A549 (cell line): ENCODE data around the gene OTC. TPM values are rescaled to one million over a fixed set of nuclear protein-coding genes. Genes with fewer than 3 reads are reported as not detected.

Experiments
- ATAC-seq, 2 experiments: fragments of 200-7000 bp in 1 of 2; fragments of >200 bp in 1 of 2; cut with Nextera tagmentation in 1 of 2; cut with Tn5 transposase in 1 of 2; 3 replicates each; pipeline versions ENCODE4 v1.8.0 to v1.9.1; 2018 to 2020; ENCODE audit warnings: mild to moderate bottlenecking in 1 of 2, moderate library complexity in 1 of 2
- CTCF ChIA-PET: fragments of 300-600 bp; sonication (Branson Sonifier 250); formaldehyde crosslinking; extraction: SDS; loops from one replicate; lab custom pipeline; 2021; ENCODE audit warnings: antibody characterized with exemption, inconsistent platforms; lab: Yijun Ruan, JAX
- POLR2A ChIA-PET: fragments of 350-600 bp; formaldehyde crosslinking; extraction: SDS; loops from one replicate; lab custom pipeline; 2021; ENCODE audit warnings: antibody characterized with exemption, inconsistent platforms; lab: Yijun Ruan, JAX
- DNase-seq, 2 experiments: peaks; one replicate each; pipeline versions ENCODE4 v3.0.0 to v3.0.0-alpha.2; 2011 to 2016; ENCODE audit warnings: low read depth in 1 of 2, low spot score in 1 of 2
- FAIRE-seq: peaks from 2 replicates; lab custom pipeline; 2011; peaks lifted over from hg19 to GRCh38; lab: Jason Lieb, UNC
- H3K27ac ChIP-seq, 2 experiments: fragments of >200 bp; sonication (Bioruptor Twin); formaldehyde crosslinking; 3 replicates each; pipeline ENCODE4 v1.5.1; 2016 to 2017
- H3K4me1 ChIP-seq: fragments of >200 bp; sonication (Bioruptor Twin); formaldehyde crosslinking; 3 replicates; pipeline ENCODE4 v1.6.1; 2016
- H3K4me2 ChIP-seq: fragments of >200 bp; sonication (Bioruptor Twin); formaldehyde crosslinking; 3 replicates; pipeline ENCODE4 v1.6.1; 2016
- H3K4me3 ChIP-seq: fragments of >200 bp; sonication (Bioruptor Twin); formaldehyde crosslinking; 3 replicates; pipeline ENCODE4 v1.5.1; 2016
- H3K9me3 ChIP-seq: fragments of >200 bp; sonication (Bioruptor Twin); formaldehyde crosslinking; 3 replicates; pipeline ENCODE4 v1.6.1; 2016
- CBX2 ChIP-seq: fragments of 200-600 bp; sonication (generic); IDR thresholded peaks from 2 replicates; pipeline ENCODE4 v1.6.1; 2016; ENCODE audit warnings: low read depth, mild to moderate bottlenecking, borderline replicate concordance
- CEBPB ChIP-seq, 2 experiments: fragments of >200 bp in 1 of 2; sonication (Bioruptor Twin) in 1 of 2; formaldehyde crosslinking in 1 of 2; IDR thresholded peaks; 2 replicates each; pipeline ENCODE4 v1.6.1; 2012 to 2016
- EHF ChIP-seq: fragments of 250-450 bp; sonication (Bioruptor Pico); IDR thresholded peaks from 2 replicates; pipeline ENCODE4 v1.5.0; 2020; ENCODE audit warnings: mild to moderate bottlenecking
- ESRRA ChIP-seq: fragments of 150-350 bp; IDR thresholded peaks from 2 replicates; pipeline ENCODE4 v1.6.1; 2014; ENCODE audit warnings: mild to moderate bottlenecking, low read length, borderline replicate concordance
- FOSB ChIP-seq: fragments of 250-450 bp; sonication (Bioruptor Pico); IDR thresholded peaks from 2 replicates; pipeline ENCODE4 v1.5.0; 2020; ENCODE audit warnings: mild to moderate bottlenecking, moderate library complexity
- FOSL2 ChIP-seq, 2 experiments: fragments of 450-650 bp in 1 of 2; fragments of >200 bp in 1 of 2; sonication (Bioruptor Twin) in 1 of 2; formaldehyde crosslinking; IDR thresholded peaks; 2 replicates each; pipeline versions ENCODE4 v1.5.0 to v1.6.1; 2016 to 2020; ENCODE audit warnings: mild to moderate bottlenecking in 1 of 2, moderate library complexity in 1 of 2
- FOXS1 ChIP-seq: fragments of 250-450 bp; sonication (Bioruptor Pico); IDR thresholded peaks from 2 replicates; pipeline ENCODE4 v1.5.0; 2020; ENCODE audit warnings: mild to moderate bottlenecking, moderate library complexity
- GATA3 ChIP-seq: IDR thresholded peaks from 2 replicates; pipeline ENCODE4 v1.6.1; 2012; ENCODE audit warnings: borderline replicate concordance
- HEYL ChIP-seq: fragments of 250-450 bp; sonication (Bioruptor Pico); IDR thresholded peaks from 2 replicates; pipeline ENCODE4 v1.8.0; 2021; ENCODE audit warnings: mild to moderate bottlenecking, moderate library complexity
- HOXA7 ChIP-seq: fragments of 250-450 bp; sonication (Bioruptor Pico); IDR thresholded peaks from 2 replicates; pipeline ENCODE4 v1.5.0; 2020; ENCODE audit warnings: mild to moderate bottlenecking, moderate library complexity
- HOXB5 ChIP-seq: fragments of 250-450 bp; sonication (Bioruptor Pico); IDR thresholded peaks from 2 replicates; pipeline ENCODE4 v1.5.0; 2020; ENCODE audit warnings: mild to moderate bottlenecking, moderate library complexity
- JUN ChIP-seq, 2 experiments: fragments of >200 bp; sonication (Bioruptor Twin); formaldehyde crosslinking; IDR thresholded peaks; 2 replicates in 1 of 2; 3 replicates in 1 of 2; pipeline ENCODE4 v1.6.1; 2016 to 2017
- KDM5A ChIP-seq: fragments of 200-600 bp; sonication (generic); IDR thresholded peaks from 2 replicates; pipeline ENCODE4 v1.6.1; 2016; ENCODE audit warnings: antibody characterized with exemption, mild to moderate bottlenecking
- NFE2L2 ChIP-seq: fragments of 150-350 bp; conservative IDR thresholded peaks from 2 replicates; pipeline ENCODE4 v1.6.1; 2014; ENCODE audit warnings: low read length
- NR3C1 ChIP-seq: fragments of >200 bp; sonication (Bioruptor Twin); formaldehyde crosslinking; IDR thresholded peaks from 3 replicates; pipeline ENCODE4 v1.6.1; 2017
- PHF8 ChIP-seq: fragments of 200-600 bp; sonication (generic); IDR thresholded peaks from 2 replicates; pipeline ENCODE4 v1.6.1; 2016; ENCODE audit warnings: low read depth, mild to moderate bottlenecking, antibody characterized with exemption, moderate library complexity, borderline replicate concordance
- RAD21 ChIP-seq, 2 experiments: fragments of >200 bp in 1 of 2; sonication (Bioruptor Twin) in 1 of 2; formaldehyde crosslinking in 1 of 2; IDR thresholded peaks in 1 of 2; conservative IDR thresholded peaks in 1 of 2; 2 replicates in 1 of 2; 3 replicates in 1 of 2; pipeline ENCODE4 v1.6.1; 2012 to 2018; ENCODE audit warnings: inconsistent platforms in 1 of 2
- RARB ChIP-seq: fragments of 250-450 bp; sonication (Bioruptor Pico); IDR thresholded peaks from 2 replicates; pipeline ENCODE4 v1.8.0; 2021; ENCODE audit warnings: mild to moderate bottlenecking, moderate library complexity
- RCOR1 ChIP-seq: fragments of 150-350 bp; IDR thresholded peaks from 2 replicates; pipeline ENCODE4 v1.6.1; 2014; ENCODE audit warnings: antibody characterized with exemption, low read length, low read depth
- SMC3 ChIP-seq: fragments of >200 bp; sonication (Bioruptor Twin); formaldehyde crosslinking; IDR thresholded peaks from 3 replicates; pipeline ENCODE4 v1.6.1; 2018; ENCODE audit warnings: inconsistent platforms
- SREBF2 ChIP-seq: fragments of 450-650 bp; IDR thresholded peaks from 2 replicates; pipeline ENCODE4 v1.6.1; 2014; ENCODE audit warnings: mild to moderate bottlenecking, moderate library complexity
- TFCP2L1 ChIP-seq: fragments of 250-450 bp; sonication (Bioruptor Pico); IDR thresholded peaks from 2 replicates; pipeline ENCODE4 v1.5.0; 2021; ENCODE audit warnings: mild to moderate bottlenecking
- ZFP36 ChIP-seq: fragments of 450-650 bp; IDR thresholded peaks from 2 replicates; pipeline ENCODE4 v1.6.1; 2014; ENCODE audit warnings: borderline replicate concordance; ENCODE audit not compliant: partially characterized antibody
- ZSCAN20 ChIP-seq: fragments of 250-450 bp; sonication (Bioruptor Pico); IDR thresholded peaks from 2 replicates; pipeline ENCODE4 v1.8.0; 2022; ENCODE audit warnings: mild to moderate bottlenecking, moderate library complexity
- WGBS: methylation state at CpG from one replicate; pipeline ENCODE4 v1.1.6; 2017; ENCODE audit errors: missing lambda C conversion rate; 5-methylcytosine and 5-hydroxymethylcytosine counted together
- polyA plus RNA-seq, 4 experiments: library from polyadenylated mRNA; depleted of rRNA in 3 of 4; stranded (reverse); fragments of >200 nt; fragmentation: RNase III in 1 of 4; extraction: RNeasy Plus Mini Kit Qiagen cat#74134 plus additional on column Dnase treatment in 1 of 4; gene quantifications; 2 replicates in 3 of 4; 3 replicates in 1 of 4; pipeline ENCODE4 v1.2.3, GENCODE V29; 2011 to 2017
- TF ChIP-seq, protein P1 (sequence below): fragments of 450-650 bp; IDR thresholded peaks from 2 replicates; pipeline ENCODE4 v1.6.1; 2014; ENCODE audit warnings: antibody characterized with exemption
- TF ChIP-seq, protein P2 (sequence below): IDR thresholded peaks from 2 replicates; pipeline ENCODE4 v1.6.1; 2012
- TF ChIP-seq, protein P3 (sequence below): fragments of >200 bp; sonication (Bioruptor Twin); formaldehyde crosslinking; IDR thresholded peaks from 2 replicates; pipeline ENCODE4 v1.6.1; 2016
- TF ChIP-seq, protein P4 (sequence below): IDR thresholded peaks from 2 replicates; pipeline ENCODE4 v1.6.1; 2012
- TF ChIP-seq, protein P5 (sequence below): fragments of 200-600 bp; sonication (generic); IDR thresholded peaks from 2 replicates; pipeline ENCODE4 v1.6.1; 2016; ENCODE audit warnings: antibody characterized with exemption, mild to moderate bottlenecking, moderate library complexity

Gene OTC
- polyA plus RNA-seq, 2 of the 4 experiments (the other 2 are of a cell fraction) = not detected

DNA sequence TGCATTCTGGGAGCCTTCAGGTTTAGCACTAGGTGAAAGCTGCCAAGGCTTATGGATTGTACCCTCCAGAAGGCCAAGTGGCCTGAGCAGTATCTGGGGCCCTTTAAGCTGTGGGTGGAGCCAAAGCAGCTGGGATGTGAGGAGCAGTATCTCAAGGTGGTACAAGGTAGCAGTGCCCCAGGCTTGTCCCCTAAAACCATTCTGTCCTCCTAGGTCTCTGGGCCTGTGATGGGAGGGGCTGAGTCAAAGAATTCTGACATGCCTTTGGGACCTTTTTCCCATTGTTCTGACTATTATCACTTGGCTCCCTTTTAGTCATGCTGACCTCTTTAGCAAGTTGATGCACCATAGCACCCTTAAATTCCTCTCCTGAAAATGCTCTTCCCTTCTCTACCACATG is 109.9 kb downstream of the OTC start:
- POLR2A ChIA-PET = no interaction called here
- no peak for ATAC-seq
- no peak for FAIRE-seq
- CTCF ChIA-PET = no interaction called here
- Histone ChIP-seq H3K9me3 (no peaks in the 10 kb centered on the region), H3K4me2 (no peak overlapping the region), H3K4me3 (no peak overlapping the region), H3K27ac (no peak overlapping the region), H3K4me1 (no peaks in the 10 kb centered on the region)
- TF ChIP-seq EHF = no peak
- no peak for TF ChIP-seq RARB (CRISPR knock-in tag)
- TF ChIP-seq KDM5A = no peak
- TF ChIP-seq, protein P1, sequence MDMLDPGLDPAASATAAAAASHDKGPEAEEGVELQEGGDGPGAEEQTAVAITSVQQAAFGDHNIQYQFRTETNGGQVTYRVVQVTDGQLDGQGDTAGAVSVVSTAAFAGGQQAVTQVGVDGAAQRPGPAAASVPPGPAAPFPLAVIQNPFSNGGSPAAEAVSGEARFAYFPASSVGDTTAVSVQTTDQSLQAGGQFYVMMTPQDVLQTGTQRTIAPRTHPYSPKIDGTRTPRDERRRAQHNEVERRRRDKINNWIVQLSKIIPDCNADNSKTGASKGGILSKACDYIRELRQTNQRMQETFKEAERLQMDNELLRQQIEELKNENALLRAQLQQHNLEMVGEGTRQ = no peak
- TF ChIP-seq SMC3 = no peak
- no peak for TF ChIP-seq NFE2L2
- TF ChIP-seq CEBPB (IDR thresholded peaks at IDR 0.05) = no peak
- TF ChIP-seq NR3C1 = no peak
- TF ChIP-seq JUN (IDR thresholded peaks at IDR 0.05) = no peak
- no peak for TF ChIP-seq RAD21 (conservative IDR thresholded peaks at IDR 0.05 in 1 of 2, IDR thresholded peaks at IDR 0.05 in 1 of 2)
- no peak for TF ChIP-seq HEYL (CRISPR knock-in tag)
- no peak for TF ChIP-seq SREBF2
- TF ChIP-seq HOXB5 (CRISPR knock-in tag) = no peak
- no peak for TF ChIP-seq TFCP2L1 (CRISPR knock-in tag)
- TF ChIP-seq FOSB (CRISPR knock-in tag) = no peak
- TF ChIP-seq, protein P2, sequence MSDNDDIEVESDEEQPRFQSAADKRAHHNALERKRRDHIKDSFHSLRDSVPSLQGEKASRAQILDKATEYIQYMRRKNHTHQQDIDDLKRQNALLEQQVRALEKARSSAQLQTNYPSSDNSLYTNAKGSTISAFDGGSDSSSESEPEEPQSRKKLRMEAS = no peak
- DNase-seq = no peak

DNA sequence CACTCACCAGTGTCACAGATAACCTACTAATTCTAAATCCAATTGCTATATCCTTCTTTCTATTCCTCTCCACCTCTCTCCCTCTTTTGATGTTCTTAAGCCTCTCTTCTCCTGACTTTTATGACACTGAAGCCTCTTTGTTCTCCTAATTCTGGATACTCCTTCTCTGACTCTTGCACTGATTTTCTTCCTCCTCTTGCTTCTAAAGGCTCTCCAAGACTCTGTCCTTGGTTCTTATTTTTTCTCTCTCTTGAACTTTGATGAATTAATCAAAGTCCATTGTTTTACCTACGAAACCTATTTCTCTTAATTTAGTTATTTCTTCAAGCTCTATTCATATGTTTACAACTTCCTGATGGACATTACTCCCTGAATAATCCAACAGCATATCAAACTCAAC is 113.3 kb downstream of the OTC start:
- CTCF ChIA-PET = no interaction called here
- no peak for FAIRE-seq
- 0% methylated on average over 1 of the region's 1 CpG for WGBS

More for the DNA sequence above, 113.3 kb downstream of the OTC start:
- no peak overlapping the region for H3K4me3 ChIP-seq
- no peaks in the 10 kb centered on the region for H3K4me1 ChIP-seq
- no peak overlapping the region for H3K4me2 ChIP-seq
- H3K9me3 ChIP-seq = no peaks in the 10 kb centered on the region
- POLR2A ChIA-PET = no interaction called here
- ATAC-seq (no peak), DNase-seq (no peak)
- H3K27ac ChIP-seq = no peak overlapping the region
- TF ChIP-seq FOSL2 (IDR thresholded peaks at IDR 0.05) (no peak), FOSL2 (CRISPR knock-in tag; IDR thresholded peaks at IDR 0.05) (no peak), PHF8 (no peak), JUN (IDR thresholded peaks at IDR 0.05) (no peak), EHF (no peak), TFCP2L1 (CRISPR knock-in tag) (no peak), FOXS1 (no peak), RCOR1 (no peak), ESRRA (no peak), ZSCAN20 (no peak), GATA3 (no peak), HOXA7 (no peak), RAD21 (conservative IDR thresholded peaks at IDR 0.05 in 1 of 2, IDR thresholded peaks at IDR 0.05 in 1 of 2) (no peak), HEYL (CRISPR knock-in tag) (no peak), CBX2 (no peak), RARB (CRISPR knock-in tag) (no peak), FOSB (CRISPR knock-in tag) (no peak), ZFP36 (no peak)
- TF ChIP-seq, protein P3, sequence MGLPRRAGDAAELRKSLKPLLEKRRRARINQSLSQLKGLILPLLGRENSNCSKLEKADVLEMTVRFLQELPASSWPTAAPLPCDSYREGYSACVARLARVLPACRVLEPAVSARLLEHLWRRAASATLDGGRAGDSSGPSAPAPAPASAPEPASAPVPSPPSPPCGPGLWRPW = no peak
- TF ChIP-seq, protein P4, sequence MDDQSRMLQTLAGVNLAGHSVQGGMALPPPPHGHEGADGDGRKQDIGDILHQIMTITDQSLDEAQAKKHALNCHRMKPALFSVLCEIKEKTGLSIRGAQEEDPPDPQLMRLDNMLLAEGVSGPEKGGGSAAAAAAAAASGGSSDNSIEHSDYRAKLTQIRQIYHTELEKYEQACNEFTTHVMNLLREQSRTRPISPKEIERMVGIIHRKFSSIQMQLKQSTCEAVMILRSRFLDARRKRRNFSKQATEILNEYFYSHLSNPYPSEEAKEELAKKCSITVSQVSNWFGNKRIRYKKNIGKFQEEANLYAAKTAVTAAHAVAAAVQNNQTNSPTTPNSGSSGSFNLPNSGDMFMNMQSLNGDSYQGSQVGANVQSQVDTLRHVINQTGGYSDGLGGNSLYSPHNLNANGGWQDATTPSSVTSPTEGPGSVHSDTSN = no peak
- TF ChIP-seq, protein P5, sequence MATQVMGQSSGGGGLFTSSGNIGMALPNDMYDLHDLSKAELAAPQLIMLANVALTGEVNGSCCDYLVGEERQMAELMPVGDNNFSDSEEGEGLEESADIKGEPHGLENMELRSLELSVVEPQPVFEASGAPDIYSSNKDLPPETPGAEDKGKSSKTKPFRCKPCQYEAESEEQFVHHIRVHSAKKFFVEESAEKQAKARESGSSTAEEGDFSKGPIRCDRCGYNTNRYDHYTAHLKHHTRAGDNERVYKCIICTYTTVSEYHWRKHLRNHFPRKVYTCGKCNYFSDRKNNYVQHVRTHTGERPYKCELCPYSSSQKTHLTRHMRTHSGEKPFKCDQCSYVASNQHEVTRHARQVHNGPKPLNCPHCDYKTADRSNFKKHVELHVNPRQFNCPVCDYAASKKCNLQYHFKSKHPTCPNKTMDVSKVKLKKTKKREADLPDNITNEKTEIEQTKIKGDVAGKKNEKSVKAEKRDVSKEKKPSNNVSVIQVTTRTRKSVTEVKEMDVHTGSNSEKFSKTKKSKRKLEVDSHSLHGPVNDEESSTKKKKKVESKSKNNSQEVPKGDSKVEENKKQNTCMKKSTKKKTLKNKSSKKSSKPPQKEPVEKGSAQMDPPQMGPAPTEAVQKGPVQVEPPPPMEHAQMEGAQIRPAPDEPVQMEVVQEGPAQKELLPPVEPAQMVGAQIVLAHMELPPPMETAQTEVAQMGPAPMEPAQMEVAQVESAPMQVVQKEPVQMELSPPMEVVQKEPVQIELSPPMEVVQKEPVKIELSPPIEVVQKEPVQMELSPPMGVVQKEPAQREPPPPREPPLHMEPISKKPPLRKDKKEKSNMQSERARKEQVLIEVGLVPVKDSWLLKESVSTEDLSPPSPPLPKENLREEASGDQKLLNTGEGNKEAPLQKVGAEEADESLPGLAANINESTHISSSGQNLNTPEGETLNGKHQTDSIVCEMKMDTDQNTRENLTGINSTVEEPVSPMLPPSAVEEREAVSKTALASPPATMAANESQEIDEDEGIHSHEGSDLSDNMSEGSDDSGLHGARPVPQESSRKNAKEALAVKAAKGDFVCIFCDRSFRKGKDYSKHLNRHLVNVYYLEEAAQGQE = no peak
